ENCODE results near the gene DCT. TPM values are rescaled to one million over a fixed set of nuclear protein-coding genes. Genes with fewer than 3 reads are reported as not detected.

DCT gene
- total and polyA plus RNA-seq, 2 of the 8 experiments (the other 6 are each of a cell fraction or from before 2014, with no cell fraction given), result 0.02 TPM; not detected in 1

GRCh38 chr13:94462670-94463069 is 16.8 kb downstream of the DCT start (continued):
- TF ChIP-seq ATF2 (IDR thresholded peaks at IDR 0.05; ENCODE audit: low read length) (no peak), SIX5 (IDR thresholded peaks at IDR 0.05; ENCODE audit: low read depth, low read length) (no peak), CEBPB (IDR thresholded peaks at IDR 0.05; ENCODE audit: low read depth, low read length) (no peak), EGR1 (IDR thresholded peaks at IDR 0.05; ENCODE audit: borderline replicate concordance, low read depth, low read length) (no peak), FOSL1 (IDR thresholded peaks at IDR 0.05; ENCODE audit: insufficient read depth, low read depth, low read length) (no peak)

All from H1 (cell line).